ENCODE results near the gene GRM3. TPM values are rescaled to one million over a fixed set of nuclear protein-coding genes. Genes with fewer than 3 reads are reported as not detected.
A peak's percentile ranks its signal among the peaks of the same experiment; 100 is the strongest.

The GRM3 gene
- total and polyA plus RNA-seq, 2 of the 8 experiments (the other 6 are each of a cell fraction or from before 2014, with no cell fraction given) = 3.1 to 4.2 TPM

DNA sequence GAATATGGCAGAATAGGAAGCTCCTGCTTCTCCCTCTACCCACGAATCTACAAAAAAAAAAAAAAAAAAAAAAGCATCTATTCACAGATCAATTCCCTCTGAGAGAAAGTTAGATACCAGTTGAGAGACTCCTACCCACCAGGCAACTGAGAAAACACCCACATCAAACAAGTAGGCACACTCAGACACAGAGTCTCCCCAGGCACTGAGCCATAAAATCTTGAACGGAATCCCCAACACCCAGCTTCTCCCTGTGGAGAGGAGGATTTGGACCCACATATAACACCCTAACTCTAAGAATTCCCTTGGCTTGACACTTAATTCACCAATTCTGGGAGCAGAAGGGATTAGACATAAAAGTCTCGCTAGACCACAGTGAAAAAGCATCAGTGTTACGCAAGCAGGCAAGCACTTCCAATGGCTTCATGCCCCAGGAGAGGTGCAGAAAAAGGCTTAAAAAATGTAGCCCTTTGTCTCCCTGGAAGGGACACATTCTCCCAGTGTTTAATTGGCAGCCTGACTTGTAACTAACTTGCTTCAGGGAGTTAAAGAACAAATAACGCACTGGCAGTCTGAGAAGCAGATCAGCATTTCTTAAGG is 223.6 kb downstream of the GRM3 start:
- Histone ChIP-seq H3K4ac (replicated peaks; ENCODE audit: insufficient read length, low read depth, low read length) (no peak overlapping the region), H3K56ac (replicated peaks; ENCODE audit: insufficient read length, low read depth, low read length) (no peak overlapping the region), H4K5ac (ENCODE audit: insufficient read length, low read depth, low read length) (no peak overlapping the region), H2BK20ac (ENCODE audit: low read length) (no peak overlapping the region), H3K18ac (ENCODE audit: extremely low read depth, low read length) (no peak overlapping the region), H3K79me2 (ENCODE audit: control insufficient read depth in 1 of 2, insufficient read depth in 2 of 2, low read length in 2 of 2) (no peaks in the 10 kb centered on the region), H3K14ac (ENCODE audit: insufficient read length) (no peak overlapping the region), H4K20me1 (replicated peaks in 1 of 2; ENCODE audit: control insufficient read depth in 1 of 2, insufficient read depth in 2 of 2, low read length in 2 of 2) (no peaks in the 10 kb centered on the region), H2BK15ac (ENCODE audit: low read length) (no peak overlapping the region), H2BK120ac (replicated peaks; ENCODE audit: low read depth, low read length) (no peak overlapping the region), H2BK5ac (ENCODE audit: low read depth, low read length) (no peak overlapping the region), H3K23ac (ENCODE audit: insufficient read length) (no peak overlapping the region), H3K36me3 (ENCODE audit: control insufficient read depth in 2 of 4, insufficient read depth in 4 of 4, low read length in 3 of 4) (0 out of 8 replicates have a peak, but pooled peaks cover 0 to 2% (median 0%) of the 10 kb centered on the region in 4 experiments), H2AFZ (ENCODE audit: low read length) (no peak overlapping the region), H3K4me2 (ENCODE audit: insufficient read depth in 1 of 2, low read depth in 2 of 2, low read length in 2 of 2) (no peak overlapping the region), H3K4me1 (replicated peaks in 1 of 4; ENCODE audit: control insufficient read depth in 3 of 4, insufficient read depth in 4 of 4, low read length in 3 of 4) (peaks cover 0 to 5% (median 0%) of the 10 kb centered on the region in 4 experiments; a peak in 1 of 7 replicates), H3K9me3 (ENCODE audit: insufficient read depth in 2 of 2, low read depth in 1 of 2, low read length in 1 of 2) (0 out of 4 replicates have a peak, but pooled peaks cover 0 to 2% of the 10 kb centered on the region in 2 experiments), H3K27me3 (replicated peaks in 1 of 4; ENCODE audit: control insufficient read depth in 3 of 4, extremely low read depth in 1 of 4, insufficient read depth in 3 of 4, low read length in 3 of 4) (no peaks in the 10 kb centered on the region), H2BK12ac (ENCODE audit: low read depth, low read length) (no peak overlapping the region), H2AK5ac (ENCODE audit: low read depth, low read length) (no peak overlapping the region), H4K91ac (replicated peaks; ENCODE audit: insufficient read length, low read length) (no peak overlapping the region), H3K4me3 (ENCODE audit: extremely low read depth in 1 of 4, insufficient read depth in 2 of 4, low read depth in 3 of 4, low read length in 4 of 4) (no peak overlapping the region), H3K23me2 (ENCODE audit: low read depth, low read length) (no peaks in the 10 kb centered on the region), H4K8ac (ENCODE audit: extremely low read depth, insufficient read depth, low read length) (no peak overlapping the region), H3K9ac (replicated peaks in 1 of 4; ENCODE audit: extremely low read depth in 1 of 4, low read depth in 3 of 4, low read length in 3 of 4) (no peak overlapping the region), H3K27ac (ENCODE audit: low read depth, low read length) (no peak overlapping the region), H3K79me1 (ENCODE audit: low read depth, low read length) (no peaks in the 10 kb centered on the region; the same call in 1 of the 2 replicates)
- POLR2A ChIA-PET (ENCODE audit: partially characterized antibody) = no interaction called here
- CTCF ChIA-PET (ENCODE audit: partially characterized antibody) = interaction anchor here (1.0 to 1.6 kb wide), 7 partner anchors 16 to 269 kb away, joined by 3 to 6 read pairs (median 4); no protein-coding TSS in a partner anchor
- DNase-seq (ENCODE audit: low read depth in 1 of 2, low spot score in 2 of 2) (no peak), FAIRE-seq (no peak)
- TF ChIP-seq CREB1 (IDR thresholded peaks at IDR 0.05) = no peak
- TF ChIP-seq CEBPB (IDR thresholded peaks at IDR 0.05; ENCODE audit: low read depth, low read length) = peak; percentile 82
- TF ChIP-seq SUZ12 (IDR thresholded peaks at IDR 0.05; ENCODE audit: low read length) = no peak
- WGBS, 2 experiments (ENCODE audit: extremely low coverage in 1 of 2, insufficient coverage in 1 of 2, insufficient read length in 1 of 2, insufficient replicate concordance in 2 of 2, low coverage in 1 of 2, low lambda C conversion rate in 2 of 2, missing lambda C conversion rate in 1 of 2) = 77% methylated on average over 5 of the region's 5 CpGs; no CpG with 5 or more reads in 1 of the 2 experiments

All from H1 (cell line).